PC-9 (cell line): ENCODE measurements around the gene PRKAR1A. TPM values are rescaled to one million over a fixed set of nuclear protein-coding genes. Genes with fewer than 3 reads are reported as not detected.
"Not testable (repeated sequence)": the region's sequence is repeated elsewhere in the genome, so short reads cannot be mapped to it uniquely, and the experiment has no call there.

Experiments used
- BruUV-seq: library from RNA; stranded (reverse); fragments of 400-500 nt; replicated peaks from 2 replicates; lab custom pipeline; 2021; lab: Mats Ljungman, UMichigan
- CTCF ChIA-PET: fragments of 300-600 bp; sonication (Branson Sonifier 250); formaldehyde crosslinking; loops from one replicate; lab custom pipeline; 2022; ENCODE audit warnings: antibody characterized with exemption; lab: Charles Lee
- POLR2A ChIA-PET: fragments of 300-600 bp; sonication (Branson Sonifier 250); formaldehyde crosslinking; loops from one replicate; lab custom pipeline; 2022; ENCODE audit warnings: antibody characterized with exemption; ENCODE audit not compliant: unreplicated experiment; lab: Charles Lee
- DNase-seq, 2 experiments: peaks; one replicate each; pipeline versions ENCODE4 v3.0.0 to v3.0.0-alpha.2; 2015 to 2022; ENCODE audit warnings: mixed read lengths in 1 of 2
- H2AFZ ChIP-seq: fragments of 200-600 bp; sonication (generic); 2 replicates; pipeline ENCODE4 v1.8.1; 2017; ENCODE audit warnings: antibody characterized with exemption
- H3F3A ChIP-seq: fragments of 200-600 bp; sonication (generic); 2 replicates; pipeline ENCODE4 v1.8.1; 2017; ENCODE audit warnings: antibody characterized with exemption, mild to moderate bottlenecking, low read depth; ENCODE audit not compliant: insufficient read depth
- H3K27ac ChIP-seq: fragments of 200-600 bp; sonication (generic); 2 replicates; pipeline ENCODE4 v1.6.1; 2016; ENCODE audit warnings: mixed run types
- H3K27me3 ChIP-seq: fragments of 200-600 bp; sonication (generic); 2 replicates; pipeline ENCODE4 v1.6.1; 2016; ENCODE audit warnings: low read depth, mixed run types; ENCODE audit not compliant: insufficient read depth
- H3K36me3 ChIP-seq: fragments of 200-600 bp; sonication (generic); 2 replicates; pipeline ENCODE4 v1.6.1; 2016; ENCODE audit warnings: low read depth, mixed run types
- H3K4me1 ChIP-seq: fragments of 200-600 bp; sonication (generic); replicated peaks from 2 replicates; pipeline ENCODE4 v1.6.1; 2016; ENCODE audit warnings: mixed run types; ENCODE audit not compliant: insufficient read depth
- H3K4me2 ChIP-seq: fragments of 200-600 bp; sonication (generic); 2 replicates; pipeline ENCODE4 v1.6.1; 2017; ENCODE audit warnings: mixed run types
- H3K4me3 ChIP-seq: fragments of 200-600 bp; sonication (generic); 2 replicates; pipeline ENCODE4 v1.6.1; 2016; ENCODE audit warnings: mixed run types
- H3K79me2 ChIP-seq: fragments of 200-600 bp; sonication (generic); 2 replicates; pipeline ENCODE4 v1.6.1; 2017; ENCODE audit warnings: low read depth, mixed run types
- H3K9me2 ChIP-seq: fragments of 200-600 bp; sonication (generic); 2 replicates; pipeline ENCODE4 v1.8.1; 2017; ENCODE audit warnings: mild to moderate bottlenecking; ENCODE audit not compliant: insufficient read depth
- H3K9me3 ChIP-seq: fragments of 200-600 bp; sonication (generic); 2 replicates; pipeline ENCODE4 v1.8.1; 2016; ENCODE audit warnings: low read depth; ENCODE audit not compliant: insufficient read depth
- H4K20me1 ChIP-seq: fragments of 200-600 bp; sonication (generic); 2 replicates; pipeline ENCODE4 v1.8.1; 2017; ENCODE audit not compliant: insufficient read depth
- CTCF ChIP-seq: fragments of 200-600 bp; sonication (generic); conservative IDR thresholded peaks from 2 replicates; pipeline ENCODE4 v1.6.1; 2017; ENCODE audit warnings: mixed run types, antibody characterized with exemption, mild to moderate bottlenecking, moderate library complexity
- EZH2 ChIP-seq: fragments of 200-600 bp; sonication (generic); IDR thresholded peaks from 2 replicates; pipeline ENCODE4 v1.8.0; 2017; ENCODE audit warnings: antibody characterized with exemption, low read depth
- intact Hi-C: fragments of 100-400 bp; cut with micrococcal nuclease; formaldehyde crosslinking; loops from one replicate; pipeline ENCODE4 v1.10.0; 2022; ENCODE audit not compliant: unreplicated experiment
- total RNA-seq: library from RNA; stranded (reverse); gene quantifications from 2 replicates; pipeline ENCODE4 v1.2.3, GENCODE V29; 2021

PRKAR1A gene
- total RNA-seq, 1 experiment from 2014 or later, result 161 TPM

GRCh38 chr17:68579194-68579927 is 67.1 kb downstream of the PRKAR1A start:
- no peaks in the 10 kb centered on the region; the same call in 1 of the 2 replicates for H3K9me2 ChIP-seq
- no peaks in the 10 kb centered on the region for H3K27me3 ChIP-seq
- no TSS peak for BruUV-seq
- no peaks in the 10 kb centered on the region for H3F3A ChIP-seq
- H2AFZ ChIP-seq, result no peak overlapping the region
- H3K36me3 ChIP-seq, result no peaks in the 10 kb centered on the region
- POLR2A ChIA-PET, result no interaction called here
- H3K4me1 ChIP-seq, result no peaks in the 10 kb centered on the region
- H3K79me2 ChIP-seq, result no peaks in the 10 kb centered on the region
- intact Hi-C loops, result no loop called here
- no peak overlapping the region for H3K27ac ChIP-seq
- no peak overlapping the region for H3K4me2 ChIP-seq
- H3K9me3 ChIP-seq, result no peaks in the 10 kb centered on the region
- CTCF ChIA-PET, result no interaction called here
- no peak overlapping the region for H3K4me3 ChIP-seq
- no peak for DNase-seq
- H4K20me1 ChIP-seq, result no peaks in the 10 kb centered on the region
- no peak for TF ChIP-seq EZH2
- no peak for TF ChIP-seq CTCF

- Histone ChIP-seq H3K36me3 (no peaks in the 10 kb centered on the region), H4K20me1 (no peaks in the 10 kb centered on the region), H3K4me2 (no peak overlapping the region), H3K27me3 (no peaks in the 10 kb centered on the region), H3K79me2 (no peaks in the 10 kb centered on the region), H2AFZ (no peak overlapping the region), H3K9me3 (no peaks in the 10 kb centered on the region), H3K4me3 (no peak overlapping the region), H3K27ac (no peak overlapping the region), H3K4me1 (no peaks in the 10 kb centered on the region), H3F3A (no peaks in the 10 kb centered on the region), H3K9me2 (no peaks in the 10 kb centered on the region; the same call in 1 of the 2 replicates)
- no TSS peak for BruUV-seq
- intact Hi-C loops, result no loop called here
- no peak for DNase-seq
- POLR2A ChIA-PET, result no interaction called here
- no peak for TF ChIP-seq CTCF
- no peak for TF ChIP-seq EZH2
- CTCF ChIA-PET, result no interaction called here
These were observed 68.1 kb downstream of the PRKAR1A start for GRCh38 chr17:68580236-68580770.

GRCh38 chr17:68581863-68582645 is 69.8 kb downstream of the PRKAR1A start:
- Histone ChIP-seq H2AFZ (no peak overlapping the region), H3K4me2 (no peak overlapping the region), H3K27me3 (no peaks in the 10 kb centered on the region), H3K4me3 (no peak overlapping the region), H3K4me1 (no peaks in the 10 kb centered on the region), H4K20me1 (no peaks in the 10 kb centered on the region), H3K36me3 (no peaks in the 10 kb centered on the region), H3F3A (no peaks in the 10 kb centered on the region), H3K9me2 (no peaks in the 10 kb centered on the region; the same call in 1 of the 2 replicates), H3K9me3 (no peaks in the 10 kb centered on the region), H3K27ac (no peak overlapping the region), H3K79me2 (no peaks in the 10 kb centered on the region)
- no peak for DNase-seq
- POLR2A ChIA-PET, result no interaction called here
- TF ChIP-seq EZH2 (no peak), CTCF (no peak)
- CTCF ChIA-PET, result no interaction called here
- BruUV-seq, result no TSS peak
- intact Hi-C loops, result no loop called here

GRCh38 chr17:68582867-68583266 is 70.6 kb downstream of the PRKAR1A start:
- POLR2A ChIA-PET, CTCF ChIA-PET, H3K27ac ChIP-seq, H3K4me3 ChIP-seq, H2AFZ ChIP-seq, BruUV-seq, H3K4me1 ChIP-seq, H3K9me3 ChIP-seq, DNase-seq, H3K9me2 ChIP-seq, H3K27me3 ChIP-seq, H4K20me1 ChIP-seq, H3F3A ChIP-seq, H3K36me3 ChIP-seq, H3K79me2 ChIP-seq, intact Hi-C loops, H3K4me2 ChIP-seq: not testable (repeated sequence)
